Tongue (tissue), 2 donors: ENCODE measurements around the gene GALNTL6. TPM values are rescaled to one million over a fixed set of nuclear protein-coding genes. Genes with fewer than 3 reads are reported as not detected.

Source experiments
- DNase-seq: peaks from one replicate; pipeline ENCODE4 v3.0.0-alpha.2; 2015
- total RNA-seq: library from RNA; depleted of rRNA; stranded (reverse); fragments of >200 nt; gene quantifications from one replicate; pipeline ENCODE4 v1.2.3, GENCODE V29; 2014

GALNTL6 gene
- total RNA-seq, 1 donor from 2014 or later = 0.62 TPM

- DNase-seq = no peak
Observed at GRCh38 chr4:172225457-172225856, 412.3 kb downstream of the GALNTL6 start.

- DNase-seq = no peak
Observed at GRCh38 chr4:172232966-172233365, 419.8 kb downstream of the GALNTL6 start.

- DNase-seq = no peak
Observed at GRCh38 chr4:172243551-172243950, 430.3 kb downstream of the GALNTL6 start.

GRCh38 chr4:172245516-172245915 lies 432.3 kb downstream of the GALNTL6 start:
- peak; percentile 16 for DNase-seq

GRCh38 chr4:172253409-172253808 lies 440.2 kb downstream of the GALNTL6 start:
- no peak for DNase-seq

GRCh38 chr4:172256820-172257219 lies 443.6 kb downstream of the GALNTL6 start:
- no peak for DNase-seq

GRCh38 chr4:172270397-172270796 lies 457.2 kb downstream of the GALNTL6 start:
- peak; percentile 5 for DNase-seq

- no peak for DNase-seq
Observed at GRCh38 chr4:172287117-172287516, 473.9 kb downstream of the GALNTL6 start.

GRCh38 chr4:172305698-172306097 lies 492.5 kb downstream of the GALNTL6 start:
- no peak for DNase-seq

- DNase-seq = no peak
Observed at GRCh38 chr4:172308078-172308477, 494.9 kb downstream of the GALNTL6 start.

- no peak for DNase-seq
Observed at GRCh38 chr4:172311682-172312081, 498.5 kb downstream of the GALNTL6 start.

GRCh38 chr4:172323288-172323687 lies 510.1 kb downstream of the GALNTL6 start:
- DNase-seq = no peak

GRCh38 chr4:172344308-172344938 lies 531.2 kb downstream of the GALNTL6 start:
- peak; percentile 42 for DNase-seq

GRCh38 chr4:172348426-172348825 lies 535.2 kb downstream of the GALNTL6 start:
- DNase-seq = no peak

GRCh38 chr4:172352356-172352755 lies 539.2 kb downstream of the GALNTL6 start:
- DNase-seq = peak; percentile 7

GRCh38 chr4:172356016-172356415 lies 542.8 kb downstream of the GALNTL6 start:
- peak; percentile 33 for DNase-seq

GRCh38 chr4:172357006-172357540 lies 543.9 kb downstream of the GALNTL6 start:
- no peak for DNase-seq

- DNase-seq = no peak
Observed at GRCh38 chr4:172362569-172362968, 549.4 kb downstream of the GALNTL6 start.

- DNase-seq = no peak
Observed at GRCh38 chr4:172369471-172369959, 556.3 kb downstream of the GALNTL6 start.

- DNase-seq = no peak
Observed at GRCh38 chr4:172377486-172378140, 564.4 kb downstream of the GALNTL6 start.

- peak; percentile 10 for DNase-seq
Observed at GRCh38 chr4:172379834-172380233, 566.6 kb downstream of the GALNTL6 start.

GRCh38 chr4:172390331-172390730 lies 577.1 kb downstream of the GALNTL6 start:
- DNase-seq = no peak

- no peak for DNase-seq
Observed at GRCh38 chr4:172392741-172393140, 579.5 kb downstream of the GALNTL6 start.

- DNase-seq = no peak
Observed at GRCh38 chr4:172393220-172393619, 580.0 kb downstream of the GALNTL6 start.
